ENCODE measurements around the gene NEK1.

NEK1 gene

DNA sequence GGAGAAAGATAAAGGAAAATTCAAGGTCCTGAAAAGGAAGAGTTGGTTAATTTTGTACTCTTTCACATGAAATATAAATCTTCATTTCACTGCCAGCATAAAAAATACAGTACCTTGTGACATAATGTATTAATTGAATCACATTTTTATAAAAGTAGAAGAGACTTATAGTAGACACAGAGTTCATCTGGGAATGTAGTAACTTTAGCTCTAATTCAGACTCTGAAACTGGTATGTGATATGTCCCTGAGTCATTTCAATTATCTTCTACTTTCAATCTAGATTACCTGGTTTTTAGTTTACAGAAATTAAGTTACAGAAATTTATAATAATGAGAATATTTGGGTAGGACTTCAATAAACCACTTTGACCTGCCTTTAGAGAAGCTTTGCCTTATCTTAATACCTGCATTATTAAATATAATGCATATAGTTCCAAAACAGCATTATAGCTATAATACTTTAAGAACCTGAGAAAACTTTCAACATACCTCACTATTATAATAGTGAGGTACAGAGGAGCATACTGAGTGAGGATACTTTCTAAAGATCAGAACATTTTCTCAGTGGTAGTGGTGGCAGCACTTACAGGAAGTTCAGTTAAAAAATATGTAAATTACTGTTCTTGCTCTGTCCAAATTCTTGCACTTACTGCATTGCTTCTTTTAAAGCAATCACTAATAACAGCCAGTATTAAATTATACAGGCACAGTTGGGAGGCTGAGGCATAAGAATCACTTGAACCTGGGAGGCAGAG lies 11.2 kb downstream of the NEK1 start:
- DNase-seq (ENCODE audit: low read depth, low spot score): no peak
- ChIA-PET CTCF (interaction anchor here (0.8 to 1.8 kb wide), 3 partner anchors 10 to 35 kb away, joined by 3 to 4 read pairs (median 4); partner anchors contain the start of gene NEK1), POLR2A (no interaction called here)
- H3K4me3 ChIP-seq (ENCODE audit: low read depth, low read length): no peak overlapping the region
- TF ChIP-seq, protein P1, sequence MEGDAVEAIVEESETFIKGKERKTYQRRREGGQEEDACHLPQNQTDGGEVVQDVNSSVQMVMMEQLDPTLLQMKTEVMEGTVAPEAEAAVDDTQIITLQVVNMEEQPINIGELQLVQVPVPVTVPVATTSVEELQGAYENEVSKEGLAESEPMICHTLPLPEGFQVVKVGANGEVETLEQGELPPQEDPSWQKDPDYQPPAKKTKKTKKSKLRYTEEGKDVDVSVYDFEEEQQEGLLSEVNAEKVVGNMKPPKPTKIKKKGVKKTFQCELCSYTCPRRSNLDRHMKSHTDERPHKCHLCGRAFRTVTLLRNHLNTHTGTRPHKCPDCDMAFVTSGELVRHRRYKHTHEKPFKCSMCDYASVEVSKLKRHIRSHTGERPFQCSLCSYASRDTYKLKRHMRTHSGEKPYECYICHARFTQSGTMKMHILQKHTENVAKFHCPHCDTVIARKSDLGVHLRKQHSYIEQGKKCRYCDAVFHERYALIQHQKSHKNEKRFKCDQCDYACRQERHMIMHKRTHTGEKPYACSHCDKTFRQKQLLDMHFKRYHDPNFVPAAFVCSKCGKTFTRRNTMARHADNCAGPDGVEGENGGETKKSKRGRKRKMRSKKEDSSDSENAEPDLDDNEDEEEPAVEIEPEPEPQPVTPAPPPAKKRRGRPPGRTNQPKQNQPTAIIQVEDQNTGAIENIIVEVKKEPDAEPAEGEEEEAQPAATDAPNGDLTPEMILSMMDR (IDR thresholded peaks at IDR 0.05; ENCODE audit: insufficient read depth, low read length, missing control alignments): no peak

DNA sequence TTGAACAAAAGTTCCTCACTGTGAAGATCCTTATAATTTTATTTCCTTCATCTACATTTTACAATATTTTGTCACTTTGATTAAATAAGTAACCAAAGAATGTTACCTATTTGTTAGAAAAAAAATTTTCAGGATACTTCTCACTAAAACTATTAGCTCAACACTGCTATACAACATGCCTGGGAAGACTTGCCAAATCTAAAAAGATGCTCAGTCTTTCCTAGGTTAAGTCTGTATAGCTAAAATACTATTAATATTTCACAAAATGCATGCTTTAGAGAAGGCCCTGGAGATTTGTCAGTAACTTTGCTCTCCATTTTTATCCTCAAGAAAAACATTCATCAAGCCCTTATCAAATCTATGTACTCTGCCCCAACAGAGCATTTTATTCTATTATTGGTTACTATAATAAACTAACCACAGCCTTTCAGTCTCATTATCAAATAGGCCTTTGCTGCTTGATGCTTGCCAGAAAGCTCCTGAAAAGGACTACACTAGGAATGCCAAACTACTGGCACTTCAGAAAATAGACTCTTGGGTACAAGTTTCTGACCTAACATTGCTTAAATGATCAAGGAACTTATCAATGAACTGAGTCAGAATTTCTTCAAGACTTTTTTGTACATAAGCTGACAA lies 17.7 kb downstream of the NEK1 start:
- CTCF ChIA-PET: interaction anchor here (0.7 to 1.2 kb wide), 3 partner anchors 11 to 19 kb away, joined by 3 read pairs; no protein-coding TSS in a partner anchor
- POLR2A ChIA-PET: no interaction called here
- no peak for DNase-seq (ENCODE audit: low read depth, low spot score)
- TF ChIP-seq, protein P1 (IDR thresholded peaks at IDR 0.05; ENCODE audit: insufficient read depth, low read length, missing control alignments): no peak
- H3K4me3 ChIP-seq (ENCODE audit: low read depth, low read length): no peak overlapping the region

DNA sequence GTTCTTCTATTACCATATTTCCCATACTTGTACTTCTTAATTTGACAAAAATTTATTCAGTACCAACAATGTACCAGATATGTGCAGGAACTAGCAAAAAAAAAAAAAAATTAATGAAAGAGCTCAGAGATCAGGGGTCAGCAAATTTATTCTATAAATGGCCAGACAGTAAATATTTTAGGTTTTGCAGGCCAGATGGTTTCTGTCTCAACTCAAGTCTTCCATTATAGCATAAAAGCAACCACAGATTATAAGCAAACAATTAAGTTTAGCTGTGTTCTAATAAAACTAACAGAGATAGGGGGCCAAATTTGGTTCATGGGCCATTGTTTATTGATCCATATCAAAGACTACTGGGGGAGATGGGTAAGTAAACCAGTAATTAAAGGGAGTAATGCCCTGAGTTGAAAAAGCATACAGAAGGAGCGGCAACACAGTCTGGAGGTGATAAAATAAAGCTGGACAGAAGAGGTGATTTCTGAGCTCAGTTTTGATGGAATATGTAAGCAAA lies 19.3 kb downstream of the NEK1 start:
- POLR2A ChIA-PET: no interaction called here
- TF ChIP-seq, protein P1 (IDR thresholded peaks at IDR 0.05; ENCODE audit: insufficient read depth, low read length, missing control alignments): no peak
- no peak overlapping the region for H3K4me3 ChIP-seq (ENCODE audit: low read depth, low read length)
- CTCF ChIA-PET: interaction anchor here (0.9 to 1.5 kb wide), 3 partner anchors 9 to 26 kb away, joined by 3 to 5 read pairs (median 3); no protein-coding TSS in a partner anchor
- DNase-seq (ENCODE audit: low read depth, low spot score): no peak

DNA sequence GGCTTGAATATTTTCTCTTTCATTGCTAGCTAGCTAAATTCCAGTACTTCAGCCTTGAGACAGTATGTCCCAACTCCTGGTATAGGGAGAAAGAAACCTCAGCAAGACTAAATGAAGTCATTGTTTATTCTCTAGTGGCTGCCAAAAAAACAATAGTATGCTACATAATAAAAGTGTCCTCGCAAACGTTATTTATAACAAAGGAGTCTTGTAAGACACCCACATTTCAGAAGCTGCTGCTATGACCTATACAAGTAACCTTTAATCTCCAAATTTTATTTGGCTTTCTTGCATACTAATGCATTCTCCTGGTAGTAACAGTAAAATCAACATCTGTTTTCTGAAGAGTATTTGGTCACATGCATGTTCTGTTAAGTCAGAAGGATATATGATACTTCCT lies 28.8 kb downstream of the NEK1 start:
- CTCF ChIA-PET: interaction anchor here (1.1 to 2.0 kb wide), 3 partner anchors 10 to 90 kb away, joined by 3 to 4 read pairs (median 4); no protein-coding TSS in a partner anchor
- POLR2A ChIA-PET: no interaction called here
- DNase-seq (ENCODE audit: low read depth, low spot score): no peak
- H3K4me3 ChIP-seq (ENCODE audit: low read depth, low read length): no peak overlapping the region
- TF ChIP-seq, protein P1 (IDR thresholded peaks at IDR 0.05; ENCODE audit: insufficient read depth, low read length, missing control alignments): no peak

DNA sequence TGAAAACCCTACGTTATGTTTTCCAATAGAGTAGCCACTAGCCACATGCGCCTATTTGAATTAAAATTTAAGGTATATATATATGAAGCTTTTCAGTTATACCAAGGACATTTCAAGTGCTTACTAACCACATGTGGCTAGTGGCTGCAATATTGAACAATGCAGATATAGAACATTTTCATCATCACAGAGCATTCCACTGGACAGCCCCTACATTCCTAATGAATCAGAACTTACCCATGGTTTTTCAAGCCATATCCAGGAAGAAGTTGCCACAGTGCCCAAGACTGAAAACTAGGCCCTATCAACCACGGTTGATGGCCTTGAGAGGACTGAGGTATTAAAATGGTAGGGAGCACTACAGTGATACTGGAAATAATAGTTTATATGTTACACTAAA lies 29.7 kb downstream of the NEK1 start:
- ChIA-PET POLR2A (no interaction called here), CTCF (interaction anchor here (0.9 to 2.0 kb wide), 4 partner anchors 11 to 97 kb away, joined by 3 to 4 read pairs (median 4); no protein-coding TSS in a partner anchor)
- DNase-seq (ENCODE audit: low read depth, low spot score): no peak
- H3K4me3 ChIP-seq (ENCODE audit: low read depth, low read length): no peak overlapping the region
- TF ChIP-seq, protein P1 (IDR thresholded peaks at IDR 0.05; ENCODE audit: insufficient read depth, low read length, missing control alignments): no peak

DNA sequence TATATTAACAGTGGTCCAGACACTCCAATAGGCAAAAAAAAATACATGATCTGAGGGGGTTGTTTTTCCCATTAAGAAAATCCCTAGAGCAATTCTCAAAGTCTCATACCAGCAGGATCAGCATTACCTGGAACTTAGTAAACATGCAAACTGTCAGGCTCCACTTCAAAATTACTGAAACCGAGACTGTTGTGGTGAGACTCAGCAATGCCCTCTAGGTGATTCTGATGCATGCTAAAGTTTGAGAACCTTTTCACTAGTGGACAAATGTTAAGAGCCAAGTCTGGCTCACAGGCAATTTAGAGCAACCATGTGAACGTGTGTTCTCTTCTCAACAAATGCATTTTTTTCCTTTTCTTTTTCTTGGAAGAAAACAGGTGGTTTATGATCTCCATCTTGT lies 30.2 kb downstream of the NEK1 start:
- CTCF ChIA-PET: interaction anchor here (0.9 to 1.0 kb wide), 2 partner anchors 11 to 96 kb away, joined by 3 read pairs; no protein-coding TSS in a partner anchor
- DNase-seq (ENCODE audit: low read depth, low spot score): no peak
- TF ChIP-seq, protein P1 (IDR thresholded peaks at IDR 0.05; ENCODE audit: insufficient read depth, low read length, missing control alignments): no peak
- H3K4me3 ChIP-seq (ENCODE audit: low read depth, low read length): no peak overlapping the region
- POLR2A ChIA-PET: no interaction called here

Data from AG04449 (cell line).